Hematopoietic multipotent progenitor cell treated with erythropoietin and hydrocortisone succinate and interleukin-3 and kit ligand, for 4 days (in vitro differentiated cells): ENCODE data around the gene HMGN4.

Experiments used
- DNase-seq: peaks from one replicate; pipeline ENCODE4 v3.0.0-alpha.2; 2015

The HMGN4 gene

DNA sequence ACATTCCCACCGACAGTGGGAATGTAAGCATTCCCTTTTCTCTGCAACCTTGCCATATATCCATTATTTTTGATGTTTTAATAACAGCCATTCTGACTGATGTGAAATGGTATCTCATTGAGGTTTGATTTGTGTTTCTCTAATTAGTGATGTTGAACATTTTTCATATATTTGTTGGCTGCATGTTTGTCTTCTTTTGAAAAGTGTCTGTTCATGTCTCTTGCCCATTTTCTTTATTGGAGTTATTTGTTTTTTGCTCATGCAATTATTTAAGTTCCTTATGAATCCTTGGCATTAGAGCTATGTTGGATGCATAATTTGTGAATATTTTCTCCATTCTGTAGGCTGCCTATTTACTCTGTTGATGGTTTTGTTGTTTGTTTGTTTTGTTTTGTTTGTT, 40.6 kb downstream of the HMGN4 start:
- DNase-seq: no peak

DNA sequence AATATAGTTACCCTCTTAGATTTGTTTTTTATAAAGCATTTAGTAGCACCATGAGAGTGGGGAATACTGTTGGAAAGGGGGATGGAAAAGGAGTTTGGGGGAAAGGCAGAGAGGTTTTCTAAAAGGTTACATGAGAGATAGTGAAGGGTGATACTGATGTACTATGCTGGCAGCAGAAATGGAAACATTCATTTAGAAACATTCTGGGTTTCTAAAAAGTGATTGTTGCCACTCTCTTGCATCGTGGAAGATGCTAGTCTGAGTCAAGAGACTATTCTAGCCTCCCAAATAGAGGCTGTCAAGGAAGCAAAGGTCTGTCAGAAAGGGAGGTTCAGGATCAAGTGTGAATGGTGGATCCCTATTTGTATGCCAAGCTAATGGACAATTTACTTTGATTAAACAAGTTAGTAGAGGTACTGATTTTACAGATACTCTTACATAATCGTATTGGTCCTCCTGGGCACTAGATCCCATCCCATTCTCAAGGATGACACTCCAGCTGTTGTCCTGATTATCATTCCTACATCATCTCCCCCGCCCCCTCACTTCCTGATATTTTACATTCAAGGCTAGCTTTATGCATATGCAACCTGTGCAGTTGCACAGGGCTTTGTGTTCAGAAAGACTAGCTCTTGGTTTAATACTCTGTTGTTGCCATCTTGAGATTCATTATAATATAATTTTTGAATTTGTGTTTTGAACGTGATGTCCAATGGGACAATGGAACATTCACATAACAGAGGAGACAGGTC, 43.2 kb downstream of the HMGN4 start:
- DNase-seq: no peak

DNA sequence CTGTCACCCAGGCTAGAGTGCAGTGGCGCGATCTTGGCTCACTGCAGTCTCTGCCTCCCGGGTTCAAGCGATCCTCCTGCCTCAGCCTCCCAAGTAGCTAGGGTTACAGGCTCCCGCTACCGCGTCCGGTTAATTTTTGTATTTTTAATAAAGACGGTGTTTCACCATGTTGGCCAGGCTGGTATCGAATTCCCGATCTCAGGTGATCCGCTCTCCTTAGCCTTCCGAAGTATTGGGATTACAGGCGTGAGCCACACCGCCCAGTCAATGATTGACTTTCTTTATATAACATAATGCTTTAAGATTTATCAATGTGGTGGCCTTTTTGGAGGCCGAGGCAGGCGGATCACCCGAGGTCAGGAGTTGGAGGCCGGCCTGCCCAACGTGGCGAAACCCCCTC, 50.8 kb downstream of the HMGN4 start:
- no peak for DNase-seq

DNA sequence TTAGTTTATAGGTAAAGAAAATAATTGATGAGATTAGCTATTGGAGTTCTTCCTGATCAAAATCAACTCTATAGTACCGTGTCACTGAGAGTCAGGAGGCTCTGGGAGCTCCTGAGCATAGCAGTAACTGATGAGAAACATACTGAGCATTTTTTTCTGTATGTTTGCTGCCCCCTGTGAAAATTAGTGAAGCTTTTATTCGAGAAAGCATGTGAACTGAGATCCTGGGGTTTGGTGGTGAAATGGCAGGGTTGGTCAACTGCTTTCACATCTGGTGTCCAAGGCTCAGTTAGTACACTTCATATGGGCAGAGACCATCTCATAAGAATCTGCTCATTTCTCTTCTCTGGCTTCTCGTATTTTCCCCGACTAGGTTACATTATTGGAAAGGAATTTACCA, 54.5 kb downstream of the HMGN4 start:
- peak; percentile 58 for DNase-seq

DNA sequence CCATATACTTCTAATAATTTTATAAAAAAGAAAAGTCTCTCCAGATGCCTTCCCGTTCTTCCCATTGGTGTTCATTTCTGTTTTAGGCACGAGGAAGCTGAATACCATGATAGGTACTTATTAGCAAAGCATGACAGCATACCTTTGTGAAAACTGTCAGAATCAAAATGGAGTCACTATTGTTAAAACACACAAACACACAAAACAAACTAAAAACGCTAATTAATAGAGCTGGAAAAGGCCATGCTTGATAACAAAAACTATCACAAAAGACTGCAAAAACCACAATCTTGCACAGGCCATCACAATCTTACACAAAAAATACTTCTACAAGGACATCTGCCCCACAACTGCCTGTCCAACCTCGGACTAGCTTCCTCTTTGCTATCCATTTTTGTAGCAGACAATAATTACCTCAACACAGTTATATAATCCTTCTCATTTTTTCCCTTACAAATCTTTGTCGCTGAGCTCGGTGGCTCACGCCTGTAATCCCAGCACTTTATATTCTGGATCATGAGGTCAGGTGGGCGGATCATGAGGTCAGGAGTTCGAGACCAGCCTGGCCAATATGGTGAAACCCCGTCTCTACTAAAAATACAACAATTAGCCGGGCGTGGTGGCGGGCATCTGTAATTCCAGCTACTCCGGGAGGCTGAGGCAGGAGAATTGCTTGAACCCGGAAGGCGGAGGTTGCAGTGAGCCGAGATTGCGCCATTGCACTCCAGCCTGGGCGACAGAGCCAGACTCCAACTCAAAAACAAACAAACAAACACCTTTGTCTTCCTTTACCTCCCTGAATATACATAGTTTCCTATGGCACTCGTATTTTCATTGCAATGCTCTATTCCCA, 55.3 kb downstream of the HMGN4 start:
- no peak for DNase-seq

DNA sequence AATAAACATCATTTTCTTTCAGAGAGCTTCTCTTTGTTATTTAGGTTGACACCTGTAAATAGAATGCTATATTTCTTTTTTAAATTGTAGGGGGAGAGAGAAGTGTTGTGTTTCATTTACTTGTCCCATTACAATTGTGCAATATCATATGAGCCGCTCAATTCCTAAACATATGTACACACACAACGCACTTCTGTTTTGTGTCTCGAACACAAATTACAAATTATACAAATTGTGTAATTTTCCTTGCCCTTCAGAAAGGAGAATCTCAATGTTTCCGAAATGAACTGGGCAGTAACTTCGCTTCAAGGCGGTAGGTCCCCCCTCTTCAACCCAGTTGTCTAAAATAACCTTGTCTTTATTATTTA, 55.9 kb downstream of the HMGN4 start:
- DNase-seq: no peak

DNA sequence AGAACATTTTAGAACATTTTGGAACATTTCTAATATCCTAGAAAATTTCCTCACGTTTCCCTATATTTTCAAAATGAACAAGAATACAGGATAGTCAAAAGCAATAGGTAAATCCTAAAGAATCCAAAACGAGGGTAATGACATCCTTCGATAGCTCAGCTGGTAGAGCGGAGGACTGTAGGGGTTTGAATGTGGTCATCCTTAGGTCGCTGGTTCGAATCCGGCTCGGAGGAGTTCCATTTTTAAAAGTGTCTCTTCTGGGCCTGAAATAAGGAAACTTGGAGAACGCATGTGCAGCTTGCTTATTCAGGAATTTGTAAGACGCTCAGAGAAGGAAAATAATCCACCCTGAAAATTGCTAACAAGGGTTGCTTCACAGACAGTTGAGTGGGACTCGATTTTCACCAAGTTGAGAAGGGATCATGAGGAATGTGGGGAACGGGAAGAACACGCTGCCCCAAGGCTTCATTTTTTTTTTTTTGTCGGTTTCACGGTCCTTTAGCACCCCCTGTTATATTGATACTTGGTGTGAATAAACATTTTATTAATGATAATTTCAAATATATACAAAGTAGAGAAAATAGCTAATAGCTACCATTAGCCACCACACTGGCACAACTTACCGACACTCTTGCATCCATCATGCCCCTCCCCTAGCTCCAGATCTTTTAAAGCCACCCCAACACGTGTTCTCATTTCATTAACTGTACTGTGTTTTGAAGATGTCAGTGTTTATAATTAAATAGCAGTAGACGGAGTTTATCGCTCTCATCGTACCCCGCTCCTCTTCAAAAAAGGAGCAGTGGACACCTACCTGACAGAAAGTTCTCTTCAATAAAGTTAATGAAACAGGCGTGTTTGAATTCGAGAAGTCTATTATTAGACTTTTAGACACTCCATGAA, 56.8 kb downstream of the HMGN4 start:
- DNase-seq: peak; percentile 79

DNA sequence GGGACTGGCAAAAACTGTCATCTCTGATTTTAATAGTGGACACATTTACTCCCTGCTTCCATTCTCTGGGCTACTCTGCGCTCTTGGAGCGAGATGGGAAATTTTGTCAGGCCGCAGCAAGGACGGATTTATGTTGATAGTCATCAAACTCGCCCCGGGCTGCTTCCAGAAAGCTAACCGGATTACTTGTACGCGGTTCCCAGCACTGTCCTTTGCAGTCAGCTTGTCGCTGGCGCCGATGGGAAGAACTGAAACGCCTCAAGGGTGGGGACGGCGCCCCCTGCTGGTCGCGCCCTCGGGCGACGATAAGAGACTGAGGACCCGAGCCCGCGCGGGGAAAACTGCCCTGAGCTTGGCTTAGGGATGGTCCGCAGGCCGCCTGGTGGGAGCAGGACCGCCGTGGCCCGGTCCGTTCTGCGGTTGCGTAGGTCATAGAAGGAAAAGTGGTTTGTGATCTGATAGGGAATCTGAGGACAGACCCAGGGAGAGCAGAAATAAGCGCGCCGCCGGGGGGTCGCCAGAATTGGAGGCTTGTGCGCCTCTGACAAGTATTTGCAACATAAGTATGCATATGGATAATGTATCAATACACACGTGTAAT, 57.6 kb downstream of the HMGN4 start:
- DNase-seq: peak; percentile 95
